ENCODE measurements around the gene CHN2. TPM values are rescaled to one million over a fixed set of nuclear protein-coding genes. Genes with fewer than 3 reads are reported as not detected.

CHN2 gene
- total RNA-seq, 2 donors from 2014 or later = 0.91 to 1.2 TPM

GRCh38 chr7:29435167-29435566 lies 240.6 kb downstream of the CHN2 start:
- no peak for DNase-seq

GRCh38 chr7:29435902-29436301 lies 241.3 kb downstream of the CHN2 start:
- H3K27ac Mint-ChIP-seq = no peak overlapping the region
- H3K27me3 Mint-ChIP-seq (ENCODE audit: low read depth) = no peaks in the 10 kb centered on the region
- no peak for DNase-seq
- no peak for ATAC-seq (replicated peaks in 1 of 2)
- no peaks in the 10 kb centered on the region for H3K36me3 Mint-ChIP-seq (ENCODE audit: insufficient read depth in 2 of 2)
- H3K4me3 Mint-ChIP-seq = no peak overlapping the region
- no peaks in the 10 kb centered on the region for H3K9me3 Mint-ChIP-seq
- H3K4me1 Mint-ChIP-seq (ENCODE audit: low read depth) = no peaks in the 10 kb centered on the region

More at GRCh38 chr7:29435167-29435566, 240.6 kb downstream of the CHN2 start:
- Mint-ChIP-seq H3K4me1 (ENCODE audit: low read depth) (no peaks in the 10 kb centered on the region), H3K27ac (no peak overlapping the region), H3K27me3 (ENCODE audit: low read depth) (no peaks in the 10 kb centered on the region), H3K4me3 (no peak overlapping the region), H3K9me3 (no peaks in the 10 kb centered on the region), H3K36me3 (ENCODE audit: insufficient read depth in 2 of 2) (no peaks in the 10 kb centered on the region)
- ATAC-seq (replicated peaks in 1 of 2) = no peak

GRCh38 chr7:29442146-29442545 lies 247.6 kb downstream of the CHN2 start:
- ATAC-seq (replicated peaks in 1 of 2) (no peak), DNase-seq (no peak)
- no peaks in the 10 kb centered on the region for H3K27me3 Mint-ChIP-seq (ENCODE audit: low read depth)

GRCh38 chr7:29443552-29443951 lies 249.0 kb downstream of the CHN2 start:
- Mint-ChIP-seq H3K4me3 (no peak overlapping the region), H3K27ac (no peak overlapping the region), H3K4me1 (ENCODE audit: low read depth) (no peaks in the 10 kb centered on the region), H3K9me3 (no peaks in the 10 kb centered on the region), H3K36me3 (ENCODE audit: insufficient read depth in 2 of 2) (no peaks in the 10 kb centered on the region), H3K27me3 (ENCODE audit: low read depth) (no peaks in the 10 kb centered on the region)
- DNase-seq = no peak
- no peak for ATAC-seq (replicated peaks in 1 of 2)

More at GRCh38 chr7:29442146-29442545, 247.6 kb downstream of the CHN2 start:
- H3K9me3 Mint-ChIP-seq = no peaks in the 10 kb centered on the region
- no peak overlapping the region for H3K27ac Mint-ChIP-seq
- no peaks in the 10 kb centered on the region for H3K36me3 Mint-ChIP-seq (ENCODE audit: insufficient read depth in 2 of 2)
- H3K4me1 Mint-ChIP-seq (ENCODE audit: low read depth) = no peaks in the 10 kb centered on the region
- H3K4me3 Mint-ChIP-seq = no peak overlapping the region

- DNase-seq (no peak), ATAC-seq (replicated peaks in 1 of 2) (no peak)
- Mint-ChIP-seq H3K4me3 (no peak overlapping the region), H3K36me3 (ENCODE audit: insufficient read depth in 2 of 2) (no peaks in the 10 kb centered on the region), H3K9me3 (no peaks in the 10 kb centered on the region), H3K27me3 (ENCODE audit: low read depth) (no peaks in the 10 kb centered on the region), H3K4me1 (ENCODE audit: low read depth) (no peaks in the 10 kb centered on the region), H3K27ac (no peak overlapping the region)
These were observed 249.7 kb downstream of the CHN2 start for GRCh38 chr7:29444267-29444666.

- ATAC-seq (replicated peaks in 1 of 2) = no peak
- Mint-ChIP-seq H3K9me3 (no peaks in the 10 kb centered on the region), H3K27ac (no peak overlapping the region), H3K4me3 (no peak overlapping the region), H3K27me3 (ENCODE audit: low read depth) (no peaks in the 10 kb centered on the region), H3K36me3 (ENCODE audit: insufficient read depth in 2 of 2) (no peaks in the 10 kb centered on the region), H3K4me1 (ENCODE audit: low read depth) (no peaks in the 10 kb centered on the region)
- no peak for DNase-seq
These were observed 251.2 kb downstream of the CHN2 start for GRCh38 chr7:29445736-29446135.

- DNase-seq (no peak), ATAC-seq (replicated peaks in 1 of 2) (no peak)
- H3K27ac Mint-ChIP-seq = no peak overlapping the region
- no peaks in the 10 kb centered on the region for H3K36me3 Mint-ChIP-seq (ENCODE audit: insufficient read depth in 2 of 2)
- no peak overlapping the region for H3K4me3 Mint-ChIP-seq
- no peaks in the 10 kb centered on the region for H3K27me3 Mint-ChIP-seq (ENCODE audit: low read depth)
- H3K4me1 Mint-ChIP-seq (ENCODE audit: low read depth) = no peaks in the 10 kb centered on the region
- H3K9me3 Mint-ChIP-seq = no peaks in the 10 kb centered on the region
These were observed 253.3 kb downstream of the CHN2 start for GRCh38 chr7:29447828-29448227.

GRCh38 chr7:29449569-29450260 lies 255.1 kb downstream of the CHN2 start:
- H3K36me3 Mint-ChIP-seq (ENCODE audit: insufficient read depth in 2 of 2) = no peaks in the 10 kb centered on the region
- no peaks in the 10 kb centered on the region for H3K27me3 Mint-ChIP-seq (ENCODE audit: low read depth)
- no peak for DNase-seq
- H3K4me3 Mint-ChIP-seq = no peak overlapping the region
- no peak for ATAC-seq (replicated peaks in 1 of 2)
- H3K4me1 Mint-ChIP-seq (ENCODE audit: low read depth) = no peaks in the 10 kb centered on the region
- no peaks in the 10 kb centered on the region for H3K9me3 Mint-ChIP-seq
- H3K27ac Mint-ChIP-seq = no peak overlapping the region

GRCh38 chr7:29453021-29453420 lies 258.4 kb downstream of the CHN2 start:
- ATAC-seq (replicated peaks in 1 of 2) (no peak), DNase-seq (no peak)
- H3K9me3 Mint-ChIP-seq = no peaks in the 10 kb centered on the region
- H3K4me1 Mint-ChIP-seq (ENCODE audit: low read depth) = no peaks in the 10 kb centered on the region
- H3K27me3 Mint-ChIP-seq (ENCODE audit: low read depth) = no peaks in the 10 kb centered on the region
- no peak overlapping the region for H3K4me3 Mint-ChIP-seq
- no peak overlapping the region for H3K27ac Mint-ChIP-seq
- no peaks in the 10 kb centered on the region for H3K36me3 Mint-ChIP-seq (ENCODE audit: insufficient read depth in 2 of 2)

- Mint-ChIP-seq H3K36me3 (ENCODE audit: insufficient read depth in 2 of 2) (no peaks in the 10 kb centered on the region), H3K4me3 (no peak overlapping the region), H3K27ac (no peak overlapping the region), H3K9me3 (no peaks in the 10 kb centered on the region), H3K27me3 (ENCODE audit: low read depth) (no peaks in the 10 kb centered on the region), H3K4me1 (ENCODE audit: low read depth) (no peaks in the 10 kb centered on the region)
- ATAC-seq (replicated peaks in 1 of 2) (no peak), DNase-seq (no peak)
These were observed 259.9 kb downstream of the CHN2 start for GRCh38 chr7:29454464-29454863.

- ATAC-seq (replicated peaks in 1 of 2) = no peak
- Mint-ChIP-seq H3K36me3 (ENCODE audit: insufficient read depth in 2 of 2) (no peaks in the 10 kb centered on the region), H3K27ac (no peak overlapping the region), H3K4me3 (no peak overlapping the region), H3K27me3 (ENCODE audit: low read depth) (no peaks in the 10 kb centered on the region), H3K4me1 (ENCODE audit: low read depth) (no peaks in the 10 kb centered on the region), H3K9me3 (no peaks in the 10 kb centered on the region)
- no peak for DNase-seq
These were observed 260.4 kb downstream of the CHN2 start for GRCh38 chr7:29454899-29455451.

GRCh38 chr7:29457141-29457561 lies 262.6 kb downstream of the CHN2 start:
- Mint-ChIP-seq H3K27ac (no peak overlapping the region), H3K27me3 (ENCODE audit: low read depth) (no peaks in the 10 kb centered on the region), H3K4me3 (no peak overlapping the region), H3K36me3 (ENCODE audit: insufficient read depth in 2 of 2) (no peaks in the 10 kb centered on the region), H3K4me1 (ENCODE audit: low read depth) (no peaks in the 10 kb centered on the region), H3K9me3 (no peaks in the 10 kb centered on the region)
- DNase-seq = no peak
- ATAC-seq (replicated peaks in 1 of 2) = no peak

GRCh38 chr7:29457565-29458011 lies 263.0 kb downstream of the CHN2 start:
- no peak overlapping the region for H3K4me3 Mint-ChIP-seq
- H3K27me3 Mint-ChIP-seq (ENCODE audit: low read depth) = no peaks in the 10 kb centered on the region
- no peaks in the 10 kb centered on the region for H3K9me3 Mint-ChIP-seq
- ATAC-seq (replicated peaks in 1 of 2) (no peak), DNase-seq (no peak)
- H3K27ac Mint-ChIP-seq = no peak overlapping the region
- no peaks in the 10 kb centered on the region for H3K4me1 Mint-ChIP-seq (ENCODE audit: low read depth)
- no peaks in the 10 kb centered on the region for H3K36me3 Mint-ChIP-seq (ENCODE audit: insufficient read depth in 2 of 2)

- Mint-ChIP-seq H3K9me3 (no peaks in the 10 kb centered on the region), H3K4me1 (ENCODE audit: low read depth) (no peaks in the 10 kb centered on the region), H3K36me3 (ENCODE audit: insufficient read depth in 2 of 2) (no peaks in the 10 kb centered on the region), H3K27ac (no peak overlapping the region), H3K27me3 (ENCODE audit: low read depth) (no peaks in the 10 kb centered on the region), H3K4me3 (no peak overlapping the region)
- DNase-seq (no peak), ATAC-seq (replicated peaks in 1 of 2) (no peak)
These were observed 264.4 kb downstream of the CHN2 start for GRCh38 chr7:29458933-29459332.
